AG04450 (cell line): ENCODE measurements around the gene LEKR1. TPM values are rescaled to one million over a fixed set of nuclear protein-coding genes. Genes with fewer than 3 reads are reported as not detected.

Experiments used
- CTCF ChIA-PET: fragments of 300-600, 350-600 bp; formaldehyde crosslinking; extraction: SDS; loops from one replicate; lab custom pipeline; 2022; ENCODE audit warnings: antibody characterized with exemption, inconsistent platforms; lab: Charles Lee
- POLR2A ChIA-PET: fragments of 350-600 bp; formaldehyde crosslinking; extraction: SDS; loops from one replicate; lab custom pipeline; 2021; ENCODE audit warnings: antibody characterized with exemption, inconsistent platforms; lab: Yijun Ruan, JAX
- DNase-seq: peaks from one replicate; pipeline ENCODE4 v3.0.0-alpha.2; 2011; ENCODE audit warnings: low read depth, low spot score
- H3K27ac ChIP-seq: one replicate; pipeline ENCODE4 v1.5.1; 2012; ENCODE audit warnings: low read depth, low read length, control low read depth
- H3K27me3 ChIP-seq: one replicate; pipeline ENCODE4 v1.6.0; 2012; ENCODE audit warnings: low read length; ENCODE audit not compliant: control insufficient read depth, insufficient read depth
- H3K4me3 ChIP-seq: 2 replicates; pipeline ENCODE4 v1.5.1; 2011; ENCODE audit warnings: mild to moderate bottlenecking, low read depth, low read length, control low read depth
- H3K9me3 ChIP-seq: 2 replicates; pipeline ENCODE4 v1.5.1; 2012; ENCODE audit warnings: low read length; ENCODE audit not compliant: control insufficient read depth, insufficient read depth
- CTCF ChIP-seq: IDR thresholded peaks from 2 replicates; pipeline ENCODE4 v1.5.1; 2011; ENCODE audit warnings: low read depth, low read length, control low read depth, inconsistent platforms
- polyA plus RNA-seq: library from polyadenylated mRNA; depleted of rRNA; stranded (reverse); fragments of >200 nt; gene quantifications from 2 replicates; pipeline ENCODE4 v1.2.3, GENCODE V29; 2011

Gene LEKR1
- polyA plus RNA-seq, 1 experiment: 0.26 TPM

DNA sequence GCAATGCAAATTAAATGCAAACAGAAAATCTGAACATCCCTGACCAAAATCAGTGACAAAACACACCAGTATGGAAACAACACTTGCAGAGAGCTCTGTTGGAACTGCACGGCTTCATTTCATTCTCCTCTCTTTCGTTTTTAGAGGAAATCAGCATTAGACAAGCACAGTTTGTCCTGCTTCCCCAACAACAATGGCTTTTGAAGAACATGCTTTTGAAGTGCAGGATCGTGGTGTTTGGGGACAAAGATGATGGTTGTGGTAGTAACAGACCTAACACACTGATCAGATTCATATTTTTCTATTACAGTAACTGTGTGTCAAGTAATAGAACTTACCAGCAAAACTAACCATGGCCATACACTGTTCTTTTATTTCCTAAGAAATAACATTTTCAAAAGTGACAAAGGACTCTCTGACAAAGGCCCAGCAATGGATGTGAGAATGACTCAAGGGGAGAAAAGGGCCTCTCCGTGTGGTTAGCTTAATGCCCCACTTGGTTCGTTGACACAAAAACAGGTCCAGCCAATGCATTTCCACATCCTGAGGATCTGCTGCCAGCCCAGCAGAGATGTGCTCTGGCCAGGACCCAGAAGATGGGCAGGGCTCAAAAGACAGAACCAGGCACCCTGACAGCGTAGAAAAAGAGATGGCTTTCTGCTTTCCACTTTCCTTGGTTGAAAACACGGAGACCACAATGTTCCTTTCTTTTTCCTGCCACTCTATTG, 249.7 kb downstream of the LEKR1 start:
- ChIA-PET CTCF (interaction anchor here (0.5 to 1.9 kb wide), 5 partner anchors 9 to 534 kb away, joined by 3 to 9 read pairs (median 3); no protein-coding TSS in a partner anchor), POLR2A (interaction anchor here (0.6 kb wide), 1 partner anchor 89 kb away, joined by 3 read pairs; no protein-coding TSS in a partner anchor)
- no peak for TF ChIP-seq CTCF
- H3K4me3 ChIP-seq: no peak overlapping the region
- DNase-seq: no peak
- no peaks in the 10 kb centered on the region for H3K27me3 ChIP-seq
- no peak overlapping the region for H3K27ac ChIP-seq
- no peaks in the 10 kb centered on the region for H3K9me3 ChIP-seq

GRCh38 chr3:157077565-157077991, 251.4 kb downstream of the LEKR1 start:
- ChIA-PET CTCF (interaction anchor here (0.9 to 1.9 kb wide), 2 partner anchors 60 to 404 kb away, joined by 3 to 9 read pairs; no protein-coding TSS in a partner anchor), POLR2A (interaction anchor here (0.6 to 1.3 kb wide), 2 partner anchors 11 to 501 kb away, joined by 3 read pairs; no protein-coding TSS in a partner anchor)
- no peak overlapping the region for H3K27ac ChIP-seq
- no peak overlapping the region for H3K4me3 ChIP-seq
- no peaks in the 10 kb centered on the region for H3K9me3 ChIP-seq
- DNase-seq: no peak
- no peaks in the 10 kb centered on the region for H3K27me3 ChIP-seq
- TF ChIP-seq CTCF: peak; percentile 22; the same call in 1 of the 2 replicates

DNA sequence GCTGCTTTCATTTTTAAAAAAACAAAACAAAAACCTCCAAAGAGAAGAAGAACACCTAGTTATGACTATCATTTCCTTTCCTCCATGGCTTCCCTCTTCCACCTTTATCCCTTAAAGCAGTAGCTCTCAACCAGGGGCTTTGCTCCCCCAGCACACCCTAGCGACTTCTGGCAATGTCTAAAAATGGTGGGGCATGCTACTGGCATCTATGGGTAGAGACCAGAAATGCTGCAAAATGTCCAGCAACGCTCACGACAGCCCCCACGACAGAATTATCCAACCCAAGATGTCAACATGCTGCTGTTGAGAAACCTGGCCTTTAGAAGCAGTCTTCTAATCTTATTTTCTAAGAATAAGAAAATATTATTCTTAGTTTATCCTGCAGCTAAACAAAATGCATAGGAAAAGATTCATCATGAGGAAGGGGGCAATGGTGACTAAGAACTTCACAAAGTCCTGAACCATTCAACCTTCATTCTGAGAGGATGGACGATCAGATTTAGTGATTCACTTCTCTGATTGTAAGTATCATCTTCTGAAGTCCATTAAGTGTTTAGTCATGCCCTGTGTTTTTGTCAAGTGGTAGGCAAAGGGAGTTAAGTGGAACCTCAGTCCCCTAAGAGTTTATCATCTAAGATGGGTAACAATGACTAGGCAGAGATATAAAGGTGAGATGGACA, 252.1 kb downstream of the LEKR1 start:
- DNase-seq: no peak
- H3K27ac ChIP-seq: no peak overlapping the region
- H3K9me3 ChIP-seq: no peaks in the 10 kb centered on the region
- no peak overlapping the region for H3K4me3 ChIP-seq
- H3K27me3 ChIP-seq: no peaks in the 10 kb centered on the region
- POLR2A ChIA-PET: no interaction called here
- no peak for TF ChIP-seq CTCF
- CTCF ChIA-PET: interaction anchor here (0.9 kb wide), 1 partner anchor 405 kb away, joined by 3 read pairs; no protein-coding TSS in a partner anchor

GRCh38 chr3:157078811-157079185, 252.6 kb downstream of the LEKR1 start:
- H3K4me3 ChIP-seq: no peak overlapping the region
- CTCF ChIA-PET: interaction anchor here (0.6 to 0.8 kb wide), 2 partner anchors 137 to 400 kb away, joined by 5 read pairs; no protein-coding TSS in a partner anchor
- TF ChIP-seq CTCF: no peak
- no peak for DNase-seq
- H3K9me3 ChIP-seq: no peaks in the 10 kb centered on the region
- H3K27ac ChIP-seq: no peak overlapping the region
- no peaks in the 10 kb centered on the region for H3K27me3 ChIP-seq
- POLR2A ChIA-PET: interaction anchor here (0.6 kb wide), 2 partner anchors 20 to 1140 kb away, joined by 3 to 4 read pairs; no protein-coding TSS in a partner anchor
